K562 (cell line): Measurements from ENCODE around the gene LRRC27. TPM values are rescaled to one million over a fixed set of nuclear protein-coding genes. Genes with fewer than 3 reads are reported as not detected.

Source experiments
- ATAC-seq: fragments of 200-7000 bp; cut with Tn5 transposase; 3 replicates; pipeline ENCODE4 v1.9.1; 2020; ENCODE audit warnings: moderate library complexity
- BruUV-seq: library from RNA; stranded (reverse); fragments of 400-500 nt; replicated peaks from 2 replicates; lab custom pipeline; 2021; lab: Mats Ljungman, UMichigan
- CTCF ChIA-PET: fragments of 300-600 bp; formaldehyde crosslinking; extraction: SDS; loops from one replicate; lab custom pipeline; 2021; ENCODE audit warnings: low intra/inter-chr PET ratio; lab: Yijun Ruan, JAX
- POLR2A ChIA-PET: fragments of 300-600, 350-650 bp; sonication (Branson Sonifier 250); formaldehyde crosslinking; extraction: SDS; loops from one replicate; lab custom pipeline; 2021; ENCODE audit warnings: antibody characterized with exemption, inconsistent platforms; lab: Yijun Ruan, JAX
- DNase-seq, 4 experiments: peaks; one replicate each; pipeline versions ENCODE4 v3.0.0 to v3.0.0-alpha.2; 2011 to 2018; ENCODE audit warnings: low spot score in 3 of 4, mixed read lengths in 3 of 4; ENCODE audit errors: extremely low read depth in 1 of 4
- FAIRE-seq: peaks from 2 replicates; lab custom pipeline; 2011; peaks lifted over from hg19 to GRCh38; lab: Jason Lieb, UNC
- H2AFZ ChIP-seq: 2 replicates; pipeline ENCODE4 v1.6.0; 2011; ENCODE audit warnings: low read depth, low read length, control low read depth, inconsistent platforms
- H3K27ac ChIP-seq: fragments of 200-600 bp; 3 replicates; pipeline ENCODE4 v1.8.0; 2011; ENCODE audit warnings: low read depth, mild to moderate bottlenecking, control low read depth, inconsistent platforms, low read length, moderate library complexity, mixed read lengths; ENCODE audit errors: extremely low read depth
- H3K27me3 ChIP-seq, 2 experiments: fragments of 300-600 bp in 1 of 2; 2 replicates in 1 of 2; 3 replicates in 1 of 2; pipeline versions ENCODE4 v1.6.0 to v1.8.0; 2011; ENCODE audit warnings: inconsistent platforms in 2 of 2, low read length in 2 of 2, mild to moderate bottlenecking in 1 of 2, mixed read lengths in 1 of 2, moderate library complexity in 1 of 2; ENCODE audit not compliant: control insufficient read depth in 2 of 2, insufficient read depth in 2 of 2
- H3K36me3 ChIP-seq: fragments of 300-600 bp; 3 replicates; pipeline ENCODE4 v1.8.0; 2011; ENCODE audit warnings: mild to moderate bottlenecking, low read length, inconsistent platforms; ENCODE audit not compliant: control insufficient read depth, insufficient read depth
- H3K4me1 ChIP-seq, 2 experiments: fragments of 200-600 bp in 1 of 2; replicated peaks in 1 of 2; 2 replicates in 1 of 2; 3 replicates in 1 of 2; pipeline versions ENCODE4 v1.5.1 to v1.8.0; 2011; ENCODE audit warnings: inconsistent platforms in 2 of 2, low read length in 2 of 2, mild to moderate bottlenecking in 1 of 2, mixed read lengths in 1 of 2, moderate library complexity in 1 of 2; ENCODE audit not compliant: control insufficient read depth in 2 of 2, insufficient read depth in 2 of 2
- H3K4me2 ChIP-seq: 2 replicates; pipeline ENCODE4 v1.6.1; 2011; ENCODE audit warnings: low read length, control low read depth, inconsistent platforms, mixed read lengths; ENCODE audit not compliant: insufficient read depth
- H3K4me3 ChIP-seq: fragments of 200-600 bp; sonication (generic), shearing (Covaris generic); 2 replicates; pipeline ENCODE4 v1.5.1; 2016; ENCODE audit warnings: control low read depth, inconsistent platforms
- H3K79me2 ChIP-seq: fragments of 200-600 bp; 3 replicates; pipeline ENCODE4 v1.8.0; 2011; ENCODE audit warnings: low read length, inconsistent platforms; ENCODE audit not compliant: control insufficient read depth, insufficient read depth
- H3K9ac ChIP-seq, 2 experiments: 2 replicates each; pipeline versions ENCODE4 v1.6.0 to v1.6.1; 2011; ENCODE audit warnings: low read depth in 2 of 2, low read length in 2 of 2, control low read depth in 1 of 2, inconsistent platforms in 1 of 2, mild to moderate bottlenecking in 1 of 2, mixed read lengths in 1 of 2; ENCODE audit not compliant: insufficient read depth in 1 of 2
- H3K9me1 ChIP-seq: one replicate; pipeline ENCODE4 v1.6.0; 2011; ENCODE audit warnings: inconsistent platforms, mild to moderate bottlenecking, low read length, moderate library complexity; ENCODE audit not compliant: control insufficient read depth, insufficient read depth
- H3K9me3 ChIP-seq: replicated peaks from 2 replicates; pipeline ENCODE4 v1.5.1; 2011; ENCODE audit warnings: low read depth, low read length, inconsistent platforms; ENCODE audit not compliant: control insufficient read depth, insufficient read depth
- H4K20me1 ChIP-seq: replicated peaks from 2 replicates; pipeline ENCODE4 v1.6.1; 2011; ENCODE audit warnings: low read length, inconsistent platforms, mixed read lengths; ENCODE audit not compliant: control insufficient read depth, insufficient read depth
- CBFA2T3 ChIP-seq: fragments of 450-650 bp; IDR thresholded peaks from 2 replicates; pipeline ENCODE4 v1.6.1; 2017
- ESRRB ChIP-seq: fragments of 250-450 bp; sonication (Bioruptor Pico); IDR thresholded peaks from 2 replicates; pipeline ENCODE4 v1.5.0; 2020; ENCODE audit warnings: mild to moderate bottlenecking, moderate library complexity, borderline replicate concordance
- FOXA1 ChIP-seq: fragments of 450-650 bp; IDR thresholded peaks from 2 replicates; pipeline ENCODE4 v1.6.1; 2016; ENCODE audit warnings: mild to moderate bottlenecking, borderline replicate concordance
- KDM4B ChIP-seq, 2 experiments: fragments of 450-650 bp in 1 of 2; sonication (generic) in 1 of 2; IDR thresholded peaks; 2 replicates each; pipeline ENCODE4 v1.6.1; 2016 to 2017; ENCODE audit warnings: borderline replicate concordance in 2 of 2, antibody characterized with exemption in 1 of 2, low read depth in 1 of 2, mild to moderate bottlenecking in 1 of 2
- NBN ChIP-seq: fragments of 450-650 bp; IDR thresholded peaks from 2 replicates; pipeline ENCODE4 v1.6.1; 2016; ENCODE audit warnings: low read depth, mild to moderate bottlenecking
- NR1H2 ChIP-seq: sonication (generic); formaldehyde crosslinking; IDR thresholded peaks from 2 replicates; pipeline ENCODE4 v1.4.0; 2020; ENCODE audit warnings: mild to moderate bottlenecking, missing genetic modification reagents
- NR2F6 ChIP-seq: fragments of 450-650 bp; formaldehyde crosslinking; IDR thresholded peaks from 2 replicates; pipeline ENCODE4 v1.4.0; 2020; ENCODE audit warnings: mild to moderate bottlenecking
- PTRF ChIP-seq: fragments of 450-650 bp; IDR thresholded peaks from 2 replicates; pipeline ENCODE4 v1.6.1; 2016; ENCODE audit warnings: mild to moderate bottlenecking, missing genetic modification characterization, missing compliant biosample characterization
- TRIM24 ChIP-seq, 2 experiments: fragments of 450-650 bp; IDR thresholded peaks; 2 replicates each; pipeline ENCODE4 v1.6.1; 2016
- XRCC5 ChIP-seq: fragments of 200-400 bp; formaldehyde crosslinking; IDR thresholded peaks from 2 replicates; pipeline ENCODE4 v1.6.1; 2017; ENCODE audit warnings: low read depth, mild to moderate bottlenecking, low read length
- YY1 ChIP-seq, 3 experiments: IDR thresholded peaks; 2 replicates each; pipeline ENCODE4 v1.6.1; 2011; ENCODE audit warnings: low read length in 2 of 3, mild to moderate bottlenecking in 2 of 3, moderate library complexity in 2 of 3, borderline replicate concordance in 1 of 3, control low read depth in 1 of 3, low read depth in 1 of 3; ENCODE audit not compliant: insufficient read depth in 3 of 3, insufficient replicate concordance in 2 of 3, control insufficient read depth in 1 of 3, insufficient read length in 1 of 3; ENCODE audit errors: extremely low read depth in 1 of 3
- ZNF146 ChIP-seq: IDR thresholded peaks from one replicate; pipeline ENCODE4 v1.6.1; 2018; ENCODE audit warnings: missing compliant biosample characterization; ENCODE audit not compliant: unreplicated experiment
- WGBS: fragments of 100-300 bp; shearing (Covaris generic); methylation state at CpG from one replicate; pipeline ENCODE4 v1.1.6; 2016; ENCODE audit warnings: low coverage, mixed read lengths; ENCODE audit not compliant: insufficient coverage; ENCODE audit errors: missing lambda C conversion rate; 5-methylcytosine and 5-hydroxymethylcytosine counted together
- in situ Hi-C: fragments of 300-500 bp; cut with MboI; formaldehyde crosslinking; loops from 4 replicates; pipeline ENCODE4 v1.15.0; 2018; ENCODE audit warnings: inconsistent platforms, mixed read lengths
- intact Hi-C: fragments of 100-400 bp; cut with micrococcal nuclease; formaldehyde crosslinking; loops from 2 replicates; pipeline ENCODE4 v1.14.2; 2022
- polyA plus RNA-seq, 8 experiments: library from polyadenylated mRNA; depleted of rRNA in 4 of 8; stranded (reverse) in 5 of 8; unstranded in 3 of 8; fragments of >200 nt; fragmentation: Nextera tagmentation in 2 of 8; fragmentation: Illumina TruSeq in 1 of 8; extraction: Ambion mirVana in 2 of 8; extraction: Trizol in 1 of 8; gene quantifications; 2 replicates each; pipeline versions ENCODE4 v1.2.1 to v1.2.3, GENCODE V29; 2011 to 2014; ENCODE audit warnings: inconsistent platforms in 1 of 8, missing spikeins in 1 of 8
- total RNA-seq, 7 experiments: library from RNA; depleted of rRNA in 6 of 7; stranded (reverse); fragments of >200 nt in 6 of 7; fragmentation: Illumina TruSeq in 2 of 7; extraction: Trizol in 2 of 7; gene quantifications; 2 replicates each; pipeline versions ENCODE4 v1.2.1 to v1.2.3, GENCODE V29; 2011 to 2021; ENCODE audit warnings: low replicate concordance in 1 of 7
- TF ChIP-seq, protein P1 (sequence below): sonication (generic); formaldehyde crosslinking; IDR thresholded peaks from 2 replicates; pipeline ENCODE4 v1.8.1; 2022; ENCODE audit warnings: missing genetic modification reagents
- TF ChIP-seq, protein P2 (sequence below): sonication (generic); formaldehyde crosslinking; IDR thresholded peaks from 2 replicates; pipeline ENCODE4 v1.8.0; 2022; ENCODE audit warnings: missing genetic modification reagents, mild to moderate bottlenecking, moderate library complexity, borderline replicate concordance

LRRC27 gene
- total and polyA plus RNA-seq, 9 of the 15 experiments (the other 6 are each of a cell fraction or from before 2014, with no cell fraction given), result 0.10 to 2.7 (median 1.4) TPM

DNA sequence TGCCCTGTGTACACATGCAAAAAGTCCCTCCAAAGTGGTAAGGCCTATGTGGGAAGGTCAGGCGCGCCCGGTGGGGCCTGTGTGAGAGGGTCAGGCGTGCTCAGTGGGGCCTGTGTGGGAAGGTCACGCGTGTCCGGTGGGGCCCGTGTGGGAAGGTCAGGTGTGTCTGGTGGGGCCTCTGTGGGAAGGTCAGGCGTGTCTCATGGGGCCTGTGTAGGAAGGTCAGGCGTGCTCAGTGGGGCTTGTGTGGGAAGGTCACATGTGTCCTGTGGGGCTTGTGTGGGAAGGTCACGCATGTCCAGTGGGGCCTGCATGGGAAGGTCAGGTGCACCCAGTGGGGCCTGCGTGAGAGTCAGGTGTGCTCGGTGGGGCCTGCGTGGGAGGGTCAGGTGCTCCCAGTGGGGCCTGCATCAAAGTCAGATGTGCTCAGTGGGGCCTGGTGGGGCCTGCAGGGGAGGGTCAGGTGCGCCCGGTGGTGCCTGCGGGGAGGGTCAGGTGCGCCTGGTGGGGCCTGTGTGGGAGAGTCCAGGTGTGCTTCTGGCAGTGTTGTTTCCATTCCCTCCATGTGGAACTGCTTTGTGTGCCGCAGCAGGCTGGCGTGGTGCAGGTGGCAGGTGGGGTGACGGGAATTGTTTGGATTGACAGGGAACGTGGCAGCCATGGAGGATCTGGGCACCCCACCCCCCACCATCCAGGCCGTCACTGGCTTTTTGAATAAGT lies 15.4 kb downstream of the LRRC27 start:
- Histone ChIP-seq H3K9me3 (no peaks in the 10 kb centered on the region), H2AFZ (no peak overlapping the region), H3K27me3 (no peaks in the 10 kb centered on the region), H3K4me3 (no peak overlapping the region), H3K4me1 (peaks cover 0 to 4% of the 10 kb centered on the region in 2 experiments; a peak in 2 of 5 replicates), H3K27ac (no peak overlapping the region), H3K4me2 (no peak overlapping the region), H3K79me2 (no peaks in the 10 kb centered on the region), H4K20me1 (no peaks in the 10 kb centered on the region), H3K9me1 (no peaks in the 10 kb centered on the region), H3K36me3 (no peaks in the 10 kb centered on the region), H3K9ac (no peak overlapping the region; a peak in 1 of 4 replicates)
- intact Hi-C loops, result no loop called here
- POLR2A ChIA-PET, result interaction anchor here (0.7 kb wide), 1 partner anchor 116 kb away, joined by 3 read pairs; no protein-coding TSS in a partner anchor
- ATAC-seq, result no peak
- CTCF ChIA-PET, result interaction anchor here (0.6 kb wide), 1 partner anchor 69 kb away, joined by 4 read pairs; no protein-coding TSS in a partner anchor
- DNase-seq, result no peak
- TF ChIP-seq, protein P1, sequence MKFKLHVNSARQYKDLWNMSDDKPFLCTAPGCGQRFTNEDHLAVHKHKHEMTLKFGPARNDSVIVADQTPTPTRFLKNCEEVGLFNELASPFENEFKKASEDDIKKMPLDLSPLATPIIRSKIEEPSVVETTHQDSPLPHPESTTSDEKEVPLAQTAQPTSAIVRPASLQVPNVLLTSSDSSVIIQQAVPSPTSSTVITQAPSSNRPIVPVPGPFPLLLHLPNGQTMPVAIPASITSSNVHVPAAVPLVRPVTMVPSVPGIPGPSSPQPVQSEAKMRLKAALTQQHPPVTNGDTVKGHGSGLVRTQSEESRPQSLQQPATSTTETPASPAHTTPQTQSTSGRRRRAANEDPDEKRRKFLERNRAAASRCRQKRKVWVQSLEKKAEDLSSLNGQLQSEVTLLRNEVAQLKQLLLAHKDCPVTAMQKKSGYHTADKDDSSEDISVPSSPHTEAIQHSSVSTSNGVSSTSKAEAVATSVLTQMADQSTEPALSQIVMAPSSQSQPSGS, result no peak
- TF ChIP-seq KDM4B (IDR thresholded peaks at IDR 0.05; ENCODE audit: borderline replicate concordance in 2 of 2, low read depth in 1 of 2), result no peak
- no peak for TF ChIP-seq NBN
- no peak for TF ChIP-seq ESRRB (CRISPR knock-in tag)
- TF ChIP-seq ZNF146 (CRISPR knock-in tag), result no peak
- TF ChIP-seq FOXA1, result no peak
- no peak for TF ChIP-seq PTRF (tag)
- no peak for TF ChIP-seq CBFA2T3
- no peak for TF ChIP-seq YY1 (IDR thresholded peaks at IDR 0.05; ENCODE audit: borderline replicate concordance in 1 of 3, control insufficient read depth in 1 of 3, extremely low read depth in 1 of 3, insufficient read depth in 3 of 3, insufficient read length in 1 of 3, insufficient replicate concordance in 2 of 3, low read depth in 1 of 3, low read length in 2 of 3)
- TF ChIP-seq, protein P2, sequence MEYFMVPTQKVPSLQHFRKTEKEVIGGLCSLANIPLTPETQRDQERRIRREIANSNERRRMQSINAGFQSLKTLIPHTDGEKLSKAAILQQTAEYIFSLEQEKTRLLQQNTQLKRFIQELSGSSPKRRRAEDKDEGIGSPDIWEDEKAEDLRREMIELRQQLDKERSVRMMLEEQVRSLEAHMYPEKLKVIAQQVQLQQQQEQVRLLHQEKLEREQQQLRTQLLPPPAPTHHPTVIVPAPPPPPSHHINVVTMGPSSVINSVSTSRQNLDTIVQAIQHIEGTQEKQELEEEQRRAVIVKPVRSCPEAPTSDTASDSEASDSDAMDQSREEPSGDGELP (CRISPR knock-in tag), result no peak
- no peak for TF ChIP-seq XRCC5
- no peak for TF ChIP-seq NR2F6
- TF ChIP-seq TRIM24 (IDR thresholded peaks at IDR 0.05), result no peak
- no peak for TF ChIP-seq NR1H2
- in situ Hi-C loops, result loop anchor here (5.0 kb wide), 1 partner anchor 125 kb away; no protein-coding TSS in a partner anchor
- 83% methylated on average over 9 of the region's 23 CpGs for WGBS
- no peak for FAIRE-seq
- no TSS peak for BruUV-seq
